ENCODE data around the gene PTH1R. TPM values are rescaled to one million over a fixed set of nuclear protein-coding genes. Genes with fewer than 3 reads are reported as not detected.

Gene PTH1R
- total RNA-seq, 1 donor from 2014 or later = 15.4 TPM

- Mint-ChIP-seq H3K4me3 (ENCODE audit: unreplicated experiment) (no peak overlapping the region), H3K27ac (ENCODE audit: unreplicated experiment) (no peak overlapping the region), H3K36me3 (ENCODE audit: unreplicated experiment) (peaks cover 21% of the 10 kb centered on the region), H3K27me3 (ENCODE audit: unreplicated experiment) (no peaks in the 10 kb centered on the region), H3K9me3 (ENCODE audit: unreplicated experiment) (no peaks in the 10 kb centered on the region), H3K4me1 (ENCODE audit: unreplicated experiment) (peaks cover 40% of the 10 kb centered on the region)
- TF ChIP-seq, protein P1, sequence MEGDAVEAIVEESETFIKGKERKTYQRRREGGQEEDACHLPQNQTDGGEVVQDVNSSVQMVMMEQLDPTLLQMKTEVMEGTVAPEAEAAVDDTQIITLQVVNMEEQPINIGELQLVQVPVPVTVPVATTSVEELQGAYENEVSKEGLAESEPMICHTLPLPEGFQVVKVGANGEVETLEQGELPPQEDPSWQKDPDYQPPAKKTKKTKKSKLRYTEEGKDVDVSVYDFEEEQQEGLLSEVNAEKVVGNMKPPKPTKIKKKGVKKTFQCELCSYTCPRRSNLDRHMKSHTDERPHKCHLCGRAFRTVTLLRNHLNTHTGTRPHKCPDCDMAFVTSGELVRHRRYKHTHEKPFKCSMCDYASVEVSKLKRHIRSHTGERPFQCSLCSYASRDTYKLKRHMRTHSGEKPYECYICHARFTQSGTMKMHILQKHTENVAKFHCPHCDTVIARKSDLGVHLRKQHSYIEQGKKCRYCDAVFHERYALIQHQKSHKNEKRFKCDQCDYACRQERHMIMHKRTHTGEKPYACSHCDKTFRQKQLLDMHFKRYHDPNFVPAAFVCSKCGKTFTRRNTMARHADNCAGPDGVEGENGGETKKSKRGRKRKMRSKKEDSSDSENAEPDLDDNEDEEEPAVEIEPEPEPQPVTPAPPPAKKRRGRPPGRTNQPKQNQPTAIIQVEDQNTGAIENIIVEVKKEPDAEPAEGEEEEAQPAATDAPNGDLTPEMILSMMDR (IDR thresholded peaks at IDR 0.05) = no peak
- DNase-seq (ENCODE audit: extremely low spot score, unreplicated experiment) = no peak
Observed at GRCh38 chr3:46943237-46944187, 66.0 kb downstream of the PTH1R start.

DNA sequence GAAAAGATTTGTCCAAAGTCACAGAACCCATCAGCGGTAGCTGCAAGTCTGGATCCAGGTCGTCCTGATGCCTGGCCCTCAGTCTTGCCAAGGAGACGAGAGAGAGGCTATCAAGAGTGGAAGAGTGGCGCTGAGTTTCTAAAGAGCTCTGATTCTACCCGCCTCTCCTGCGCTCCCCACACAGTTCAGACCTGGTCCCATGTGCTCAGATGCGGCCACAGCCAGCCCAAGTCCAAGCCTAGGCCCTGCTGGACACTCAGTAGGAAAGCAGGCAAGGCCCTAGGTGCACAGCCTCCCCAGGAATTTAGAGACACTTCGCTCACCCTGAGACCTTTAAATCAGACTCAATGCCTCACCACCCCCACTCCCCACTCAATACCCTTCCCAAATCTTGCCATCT is 66.7 kb downstream of the PTH1R start:
- Mint-ChIP-seq H3K36me3 (ENCODE audit: unreplicated experiment) (peaks cover 16% of the 10 kb centered on the region), H3K4me3 (ENCODE audit: unreplicated experiment) (no peak overlapping the region), H3K27me3 (ENCODE audit: unreplicated experiment) (no peaks in the 10 kb centered on the region), H3K9me3 (ENCODE audit: unreplicated experiment) (no peaks in the 10 kb centered on the region), H3K27ac (ENCODE audit: unreplicated experiment) (no peak overlapping the region), H3K4me1 (ENCODE audit: unreplicated experiment) (peaks cover 47% of the 10 kb centered on the region)
- DNase-seq (ENCODE audit: extremely low spot score, unreplicated experiment) = no peak
- TF ChIP-seq, protein P1 (IDR thresholded peaks at IDR 0.05) = no peak

DNA sequence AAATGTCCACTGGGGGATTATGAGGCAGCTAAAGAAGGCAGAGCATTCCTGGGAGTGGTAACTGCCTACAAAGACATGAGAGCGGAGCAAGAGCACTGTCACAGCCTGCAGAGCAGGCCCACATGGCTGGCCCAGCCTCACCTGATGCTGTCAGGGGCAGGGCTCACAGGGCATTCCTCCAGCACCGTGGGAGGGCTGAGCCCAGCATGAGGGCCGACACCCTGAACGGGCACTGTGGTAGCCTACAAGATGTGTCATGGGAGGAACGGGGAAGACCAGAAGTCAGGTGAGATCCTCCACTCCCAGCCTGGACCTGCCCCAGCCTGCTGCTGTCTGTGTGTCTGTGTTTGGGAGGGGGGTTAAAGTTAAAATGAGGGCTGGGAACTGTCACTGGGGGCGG is 68.9 kb downstream of the PTH1R start:
- H3K36me3 Mint-ChIP-seq (ENCODE audit: unreplicated experiment) = peaks cover 6% of the 10 kb centered on the region
- H3K4me1 Mint-ChIP-seq (ENCODE audit: unreplicated experiment) = peaks cover 53% of the 10 kb centered on the region
- H3K27ac Mint-ChIP-seq (ENCODE audit: unreplicated experiment) = no peak overlapping the region
- TF ChIP-seq, protein P1 (IDR thresholded peaks at IDR 0.05) = no peak
- H3K4me3 Mint-ChIP-seq (ENCODE audit: unreplicated experiment) = no peak overlapping the region
- H3K9me3 Mint-ChIP-seq (ENCODE audit: unreplicated experiment) = no peaks in the 10 kb centered on the region
- DNase-seq (ENCODE audit: extremely low spot score, unreplicated experiment) = no peak
- H3K27me3 Mint-ChIP-seq (ENCODE audit: unreplicated experiment) = no peaks in the 10 kb centered on the region

DNA sequence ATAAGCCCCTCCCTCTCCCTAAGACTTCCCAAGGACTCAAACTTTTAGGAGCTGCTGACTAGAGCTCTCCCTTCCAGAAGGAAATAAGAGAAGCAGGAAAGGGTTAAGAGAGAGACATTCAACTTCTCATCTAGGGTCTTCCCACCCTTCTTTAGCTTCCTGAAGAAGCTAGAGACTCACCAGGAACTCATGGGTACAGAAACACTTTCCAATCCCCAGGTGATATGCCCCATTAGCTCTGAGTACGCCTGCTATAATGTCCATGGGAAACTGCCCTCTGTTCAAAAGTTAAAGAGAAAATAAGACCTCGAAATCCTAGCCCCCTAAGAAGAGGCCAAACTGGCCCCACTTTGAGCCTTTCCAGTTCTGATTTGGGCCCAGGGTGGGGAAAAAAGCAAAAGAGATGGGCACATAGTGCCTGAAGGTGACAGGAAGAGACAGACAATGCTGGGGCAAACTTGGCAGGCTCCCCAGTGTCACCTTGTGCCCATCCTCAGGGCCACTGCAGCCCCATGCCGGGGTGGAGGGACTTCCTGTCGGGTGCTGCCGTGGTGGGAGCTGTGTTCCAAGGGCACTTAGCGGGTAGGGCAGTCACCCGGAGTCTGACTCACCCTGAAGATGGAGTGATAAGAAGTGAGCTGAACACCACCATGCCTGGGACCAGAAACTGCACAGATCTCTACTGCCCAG is 69.5 kb downstream of the PTH1R start:
- no peaks in the 10 kb centered on the region for H3K27me3 Mint-ChIP-seq (ENCODE audit: unreplicated experiment)
- peaks cover 53% of the 10 kb centered on the region for H3K4me1 Mint-ChIP-seq (ENCODE audit: unreplicated experiment)
- TF ChIP-seq, protein P1 (IDR thresholded peaks at IDR 0.05) = no peak
- peaks cover 6% of the 10 kb centered on the region for H3K36me3 Mint-ChIP-seq (ENCODE audit: unreplicated experiment)
- no peaks in the 10 kb centered on the region for H3K9me3 Mint-ChIP-seq (ENCODE audit: unreplicated experiment)
- DNase-seq (ENCODE audit: extremely low spot score, unreplicated experiment) = no peak
- no peak overlapping the region for H3K4me3 Mint-ChIP-seq (ENCODE audit: unreplicated experiment)
- H3K27ac Mint-ChIP-seq (ENCODE audit: unreplicated experiment) = no peak overlapping the region

DNA sequence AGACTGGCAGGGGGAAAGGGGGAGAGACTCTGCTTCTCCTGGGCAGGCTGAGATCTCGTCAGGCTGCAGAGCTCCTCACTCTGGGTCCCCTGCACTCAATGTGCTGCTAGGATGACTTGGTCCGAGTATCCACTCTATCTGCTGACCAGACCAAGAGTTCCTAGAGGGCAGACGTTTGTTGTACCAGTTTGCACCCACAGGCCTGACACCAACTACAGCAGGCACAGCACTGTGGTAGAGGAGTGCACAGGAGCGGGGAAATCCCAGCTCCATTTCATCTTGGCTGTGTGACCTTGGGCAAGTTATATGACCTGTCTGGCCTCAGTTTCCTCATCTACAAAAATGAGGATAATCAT is 70.0 kb downstream of the PTH1R start:
- Mint-ChIP-seq H3K27ac (ENCODE audit: unreplicated experiment) (no peak overlapping the region), H3K36me3 (ENCODE audit: unreplicated experiment) (peaks cover 6% of the 10 kb centered on the region), H3K4me1 (ENCODE audit: unreplicated experiment) (peaks cover 51% of the 10 kb centered on the region), H3K9me3 (ENCODE audit: unreplicated experiment) (no peaks in the 10 kb centered on the region), H3K4me3 (ENCODE audit: unreplicated experiment) (no peak overlapping the region), H3K27me3 (ENCODE audit: unreplicated experiment) (no peaks in the 10 kb centered on the region)
- no peak for DNase-seq (ENCODE audit: extremely low spot score, unreplicated experiment)
- TF ChIP-seq, protein P1 (IDR thresholded peaks at IDR 0.05) = no peak

Data from osteocyte (in vitro differentiated cells).